Left cardiac atrium (tissue), 4 donors: Measurements from ENCODE around the gene PARP3. TPM values are rescaled to one million over a fixed set of nuclear protein-coding genes. Genes with fewer than 3 reads are reported as not detected.

ENCODE experiments used
- ATAC-seq, 2 donors: fragments of 200-7000 bp; cut with Tn5 transposase; one replicate each; pipeline ENCODE4 v1.9.1; 2020; ENCODE audit warnings: mild to moderate bottlenecking in 2 of 2, moderate library complexity in 2 of 2
- DNase-seq: peaks from one replicate; pipeline ENCODE4 v3.0.0-alpha.2; 2020
- intact Hi-C, 2 donors: fragments of 100-400 bp; cut with DNase I; formaldehyde crosslinking; loops; one replicate each; pipeline versions ENCODE4 v1.14.1 to v1.15.1; 2022 to 2023
- total RNA-seq, 2 donors: library from RNA; stranded (reverse); fragmentation: NEBNext Ultra II Directional; extraction: Animal tissue kit (Norgen Biotek cat#: 25700); gene quantifications; one replicate each; pipeline ENCODE4 v1.2.1, GENCODE V29; 2021
- donor health status: DM: no; HTN: yes; CAD: no.
- donor health status: DM: no; HTN: yes; CAD: no; lungs with severe emphysema.
- donor health status: DM: yes; HTN: yes; CAD: no.
- donor health status: Dilated cardiomyopathy.

The PARP3 gene
- total RNA-seq, 2 donors from 2014 or later = 13.2 to 13.4 TPM

GRCh38 chr3:51961011-51961410 lies 18.8 kb downstream of the PARP3 start:
- ATAC-seq = no peak
- intact Hi-C loops = no loop called here
- no peak for DNase-seq

DNA sequence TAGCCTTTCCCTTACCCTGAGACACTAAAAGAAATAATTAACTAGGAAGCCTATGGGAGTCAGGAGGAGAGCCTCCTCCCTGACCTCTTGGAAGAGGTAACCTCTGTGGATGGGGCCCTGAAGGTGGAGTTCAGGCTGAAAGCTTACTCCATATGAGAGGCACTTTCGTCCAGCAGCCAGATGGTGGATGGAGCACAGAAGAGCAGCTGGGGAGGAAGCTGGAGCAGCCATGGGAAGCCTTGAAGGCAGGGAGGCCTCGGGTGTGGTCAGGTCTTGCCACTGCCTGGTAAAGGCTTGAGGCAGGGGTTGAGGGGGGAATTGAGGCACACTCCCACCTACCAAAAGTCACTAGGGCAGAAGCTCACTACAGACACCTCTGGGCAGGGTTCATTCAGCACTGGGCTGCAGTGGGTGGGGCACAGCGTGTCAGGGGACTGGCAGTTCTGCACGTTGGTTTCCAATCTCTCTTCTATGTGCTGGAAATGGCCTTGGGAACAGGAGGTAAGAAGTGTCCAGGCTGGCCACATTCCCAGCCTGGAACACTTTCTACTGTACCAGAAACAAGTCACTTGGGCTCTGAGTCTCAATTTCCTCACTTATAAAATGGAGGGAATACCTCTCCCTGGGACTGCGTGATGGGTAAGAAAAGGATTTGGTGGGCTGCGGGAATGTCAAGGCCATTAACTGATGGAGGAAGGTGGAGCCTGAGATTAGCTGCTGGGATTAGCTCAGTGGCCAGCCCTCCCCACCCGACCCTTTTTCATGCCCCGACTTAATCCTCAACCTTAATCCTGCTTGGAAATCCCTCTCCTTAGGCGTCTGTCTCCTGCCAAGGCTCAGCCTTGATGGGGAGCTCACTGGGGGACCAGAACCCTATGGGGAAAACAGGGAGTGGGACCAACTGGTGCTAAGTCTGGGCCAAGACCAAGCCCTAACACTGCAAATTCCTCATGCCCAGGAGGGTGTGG lies 19.7 kb downstream of the PARP3 start:
- DNase-seq = no peak
- intact Hi-C loops = no loop called here
- peak; percentile 44 to 51 for ATAC-seq

- ATAC-seq (no peak), DNase-seq (peak; percentile 26)
- intact Hi-C loops = no loop called here
These were observed 20.8 kb downstream of the PARP3 start for GRCh38 chr3:51962854-51963530.

- no peak for ATAC-seq
- intact Hi-C loops = no loop called here
- DNase-seq = peak; percentile 35
These were observed 21.8 kb downstream of the PARP3 start for GRCh38 chr3:51963951-51964451.

GRCh38 chr3:51964521-51964920 lies 22.4 kb downstream of the PARP3 start:
- intact Hi-C loops = no loop called here
- ATAC-seq = no peak
- DNase-seq = no peak

GRCh38 chr3:51966016-51966415 lies 23.9 kb downstream of the PARP3 start:
- DNase-seq = no peak
- intact Hi-C loops = no loop called here
- no peak for ATAC-seq

DNA sequence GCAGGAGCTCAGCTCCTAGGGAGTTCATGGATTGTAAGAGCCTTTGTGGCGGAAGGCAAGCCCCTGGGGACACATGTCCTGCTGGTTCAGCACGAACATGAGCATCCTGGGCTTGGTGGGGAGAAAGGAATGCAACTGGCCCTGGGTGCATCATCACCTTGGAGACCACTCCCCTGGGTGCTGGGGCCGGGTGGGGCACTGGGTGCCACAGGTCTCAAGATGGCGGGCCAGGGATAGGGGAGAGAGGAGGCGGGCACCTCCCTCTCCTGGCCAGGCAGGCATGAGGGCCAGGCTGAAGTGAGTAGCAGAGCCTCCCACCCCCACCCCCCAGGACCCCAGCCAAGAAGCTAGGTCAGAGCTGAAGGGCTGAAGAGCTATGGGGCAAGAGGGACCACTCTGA lies 24.3 kb downstream of the PARP3 start:
- intact Hi-C loops = no loop called here
- DNase-seq = no peak

GRCh38 chr3:51966922-51967383 lies 24.8 kb downstream of the PARP3 start:
- DNase-seq (no peak), ATAC-seq (no peak)
- intact Hi-C loops = no loop called here

More for the DNA sequence above, 24.3 kb downstream of the PARP3 start:
- ATAC-seq = peak in 1 of 2 donors; percentile 2

DNA sequence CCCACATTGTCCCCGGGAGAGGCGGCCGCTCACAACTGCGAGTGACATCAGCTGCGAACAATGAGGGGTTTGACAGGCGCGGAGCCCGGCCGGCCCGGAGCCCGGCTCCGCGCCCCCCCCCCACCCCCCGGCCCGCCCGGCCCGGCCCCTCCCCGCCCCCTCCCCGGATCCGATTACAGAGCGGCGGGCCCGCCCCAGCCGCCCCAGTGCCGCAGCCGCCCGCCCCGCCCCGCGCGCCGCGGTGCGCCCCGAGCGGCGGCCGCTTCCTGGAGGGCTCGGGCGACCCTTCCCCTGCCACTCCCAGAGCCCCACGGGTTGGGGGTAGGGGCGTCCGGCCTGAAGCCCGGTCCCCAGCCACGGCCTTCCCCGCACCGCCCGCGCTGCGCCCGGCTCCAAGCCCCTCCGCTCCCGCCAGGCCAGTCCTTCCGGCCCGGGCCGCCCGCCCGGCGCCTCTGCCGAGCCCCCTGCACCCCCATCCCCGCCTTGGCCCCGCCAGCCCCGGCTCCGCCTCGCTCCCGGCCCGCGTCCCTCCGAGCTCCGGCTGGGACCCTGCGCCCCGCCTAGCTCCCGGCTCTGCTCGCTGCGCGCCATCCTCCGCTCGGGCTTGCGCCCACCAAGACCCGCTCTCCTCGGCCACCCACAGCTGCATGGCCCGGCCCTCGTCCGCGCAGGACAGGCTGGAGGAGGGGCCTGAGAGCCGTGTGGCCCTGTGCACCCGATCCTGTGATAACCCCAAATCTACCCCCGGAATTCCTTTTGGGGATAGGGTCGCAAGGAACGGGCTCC lies 25.4 kb downstream of the PARP3 start, which contains the start of gene PCBP4:
TSS of gene PCBP4 (minus strand) at position 71 of the 786 bp plus-strand sequence. CDS start 6,214 bp downstream, outside the sequence.
- ATAC-seq = peak; percentile 66 to 78
- DNase-seq = peak; percentile 83
- intact Hi-C loops = no loop called here

GRCh38 chr3:51968170-51968775 lies 26.1 kb downstream of the PARP3 start:
- peak; percentile 1 to 7 for ATAC-seq
- intact Hi-C loops = no loop called here
- DNase-seq = peak; percentile 54

- intact Hi-C loops = no loop called here
- DNase-seq (no peak), ATAC-seq (no peak)
These were observed 26.9 kb downstream of the PARP3 start for GRCh38 chr3:51968883-51969678.

GRCh38 chr3:51969841-51970240 lies 27.7 kb downstream of the PARP3 start:
- intact Hi-C loops = no loop called here
- no peak for DNase-seq
- ATAC-seq = no peak

DNA sequence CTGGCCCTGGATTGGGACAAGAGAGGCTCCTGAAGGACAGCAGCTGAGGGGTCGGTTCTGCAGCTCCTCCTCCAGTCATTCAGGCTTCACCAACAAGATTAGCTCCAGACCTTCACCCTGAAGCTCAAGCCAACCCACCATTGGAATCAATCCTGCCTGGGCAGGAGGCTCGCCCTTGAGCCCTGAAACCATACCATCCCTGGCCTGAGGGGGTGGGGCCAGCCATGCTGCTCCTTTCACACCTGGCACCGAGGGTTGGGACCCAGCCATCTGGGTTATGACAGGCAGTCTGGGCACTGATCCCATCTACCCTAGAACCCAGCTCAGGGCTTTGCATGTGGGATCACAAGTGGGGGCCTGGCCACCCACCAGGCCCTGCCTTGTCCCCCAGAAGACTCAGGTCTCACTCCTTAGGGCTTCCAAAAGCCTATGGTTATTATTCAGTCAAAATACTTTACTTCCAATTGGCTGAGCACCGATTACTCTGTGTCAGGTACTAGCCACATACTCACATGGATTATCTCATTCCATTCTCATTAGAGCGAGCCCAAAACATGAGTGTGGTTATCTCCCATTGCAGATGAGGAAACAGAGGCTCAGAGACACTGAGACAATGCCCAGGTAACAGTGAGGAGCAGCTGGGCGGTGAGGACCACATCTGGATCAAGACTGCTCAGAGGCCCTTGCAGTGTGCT lies 28.6 kb downstream of the PARP3 start:
- intact Hi-C loops = no loop called here
- DNase-seq (no peak), ATAC-seq (no peak)

- DNase-seq = no peak
- intact Hi-C loops = no loop called here
- ATAC-seq = no peak
These were observed 29.2 kb downstream of the PARP3 start for GRCh38 chr3:51971350-51971749.

DNA sequence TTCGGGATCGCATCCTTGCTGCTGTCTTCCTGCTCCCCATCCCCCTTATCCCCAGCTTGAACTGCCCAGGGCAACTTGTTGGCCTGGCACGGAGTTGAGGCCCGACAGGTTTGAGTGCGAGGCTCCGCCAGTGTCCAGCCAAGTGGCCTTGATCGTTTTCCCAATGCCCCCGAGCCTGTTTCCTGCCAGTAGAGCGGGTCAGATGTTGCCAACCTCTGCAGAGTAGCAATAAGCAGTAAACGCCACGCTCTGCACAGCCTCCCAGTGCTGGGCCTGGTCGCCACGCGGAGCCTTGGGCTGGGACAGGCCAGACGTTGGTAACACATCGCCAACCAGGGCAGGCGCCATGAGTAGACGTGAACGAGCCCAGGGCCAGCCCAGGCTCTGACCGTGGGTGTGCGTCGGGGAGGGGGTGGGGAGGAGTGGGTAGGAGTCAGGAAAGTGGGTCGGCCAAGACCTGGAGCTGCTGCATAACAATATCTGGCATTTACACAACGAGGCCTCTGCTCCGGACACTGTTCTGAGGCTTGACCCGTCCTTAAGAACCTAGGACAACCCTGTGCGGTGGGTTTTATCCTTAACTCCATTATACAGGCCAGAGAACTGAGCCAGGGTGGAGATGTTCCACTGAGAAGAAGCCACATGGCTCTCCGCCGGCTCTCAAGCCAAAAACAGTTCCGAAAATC lies 32.3 kb downstream of the PARP3 start:
- DNase-seq = no peak
- intact Hi-C loops = loop anchor here in 1 of 2 donors (2.0 kb wide), 1 partner anchor 32 kb away; the partner anchor contains the start of gene PARP3

More for the DNA sequence above, 32.3 kb downstream of the PARP3 start:
- peak; percentile 36 to 44 for ATAC-seq
